NCI-H2227 treated with DMSO at 0.1 percent for 48 hours (cell line): ENCODE measurements around the gene DNMBP.
"Not testable (repeated sequence)": the region's sequence is repeated elsewhere in the genome, so short reads cannot be mapped to it uniquely, and the experiment has no call there.

Experiments used
- DNase-seq: peaks from one replicate; lab custom pipeline; 2025; lab: John Stamatoyannopoulos, UW

Gene DNMBP

DNA sequence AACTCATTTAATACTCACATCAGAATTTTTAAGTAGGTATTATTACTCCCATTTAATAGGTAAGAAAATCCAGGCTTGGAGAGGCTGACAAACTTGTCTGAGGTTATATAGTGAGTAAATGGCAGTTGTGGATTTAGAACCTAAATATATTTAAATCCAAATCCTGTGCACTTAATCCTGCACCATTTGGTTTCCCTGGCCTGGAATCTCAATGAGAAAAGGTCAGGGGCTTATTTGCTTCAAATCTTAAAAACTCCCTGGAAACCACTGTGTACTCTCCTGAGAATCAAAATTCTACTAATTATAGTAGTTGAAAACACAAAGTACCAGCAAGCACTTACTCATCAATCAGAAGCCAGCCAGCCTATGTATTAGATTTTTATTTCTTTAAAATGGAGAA lies 97.7 kb downstream of the DNMBP start:
- DNase-seq = no peak

- DNase-seq = no peak
Measured at GRCh38 chr10:99908512-99908911, 101.2 kb downstream of the DNMBP start.

- DNase-seq = no peak
Measured at GRCh38 chr10:99906470-99906869, 103.3 kb downstream of the DNMBP start.

DNA sequence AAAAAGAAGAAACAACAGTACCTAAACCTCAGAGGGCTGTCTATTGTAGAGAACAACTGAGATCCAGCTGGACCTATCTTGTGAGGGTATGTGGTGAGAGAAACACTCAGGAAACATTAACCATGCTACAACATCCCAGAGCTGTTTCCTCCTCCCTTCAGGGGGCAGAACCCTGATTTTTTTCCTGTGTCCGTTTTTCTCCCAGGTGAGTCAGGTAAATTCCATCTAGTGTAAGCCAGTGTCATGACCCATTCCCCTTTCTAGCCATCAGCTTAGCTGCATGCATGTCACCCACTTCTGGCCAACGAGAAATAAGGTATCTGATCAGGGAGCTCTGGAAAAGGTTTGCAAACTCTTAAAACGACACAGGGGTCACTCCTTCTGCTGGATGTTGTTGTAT lies 103.8 kb downstream of the DNMBP start:
- DNase-seq = no peak

GRCh38 chr10:99895867-99896266 lies 113.9 kb downstream of the DNMBP start:
- DNase-seq = no peak

DNA sequence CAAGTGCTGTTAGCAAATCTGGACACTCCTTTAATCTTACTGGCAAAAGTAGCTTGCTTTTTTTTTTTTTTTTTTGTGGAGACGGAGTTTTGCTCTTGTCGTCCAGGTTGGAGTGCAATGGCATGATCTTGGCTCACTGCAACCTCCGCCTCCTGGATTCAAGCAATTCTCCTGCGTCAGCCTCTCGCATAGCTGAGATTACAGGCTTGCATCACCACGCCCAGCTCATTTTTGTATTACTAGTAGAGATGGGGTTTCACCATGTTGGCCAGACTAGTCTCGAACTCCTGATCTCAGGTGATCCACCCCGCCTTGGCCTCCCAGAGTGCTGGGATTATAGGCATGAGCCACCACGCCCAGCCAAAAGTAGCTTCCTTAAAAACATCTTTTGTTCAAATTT lies 114.7 kb downstream of the DNMBP start:
- DNase-seq = not testable (repeated sequence)

GRCh38 chr10:99894613-99895012 lies 115.1 kb downstream of the DNMBP start:
- DNase-seq = no peak

DNA sequence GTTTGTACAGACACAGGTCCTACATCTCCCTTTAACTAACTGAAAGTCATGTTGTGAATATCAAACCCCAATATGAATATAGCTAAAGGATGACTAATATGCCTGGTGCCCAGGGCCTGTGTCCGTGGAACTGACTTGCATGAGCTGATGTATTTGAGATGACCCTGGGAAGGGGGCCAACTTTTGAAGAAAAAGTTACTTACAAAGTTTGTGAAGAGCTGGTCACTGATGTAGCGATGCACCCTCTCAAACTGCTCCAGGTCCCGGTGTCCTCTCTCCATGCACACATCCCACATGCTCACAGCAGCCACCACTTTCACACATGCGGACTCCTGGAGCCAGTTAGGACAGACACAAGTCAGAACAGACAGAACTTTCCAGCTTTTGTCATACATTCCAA lies 121.1 kb downstream of the DNMBP start:
- no peak for DNase-seq

- no peak for DNase-seq
Measured at GRCh38 chr10:99883523-99883922, 126.2 kb downstream of the DNMBP start.

DNA sequence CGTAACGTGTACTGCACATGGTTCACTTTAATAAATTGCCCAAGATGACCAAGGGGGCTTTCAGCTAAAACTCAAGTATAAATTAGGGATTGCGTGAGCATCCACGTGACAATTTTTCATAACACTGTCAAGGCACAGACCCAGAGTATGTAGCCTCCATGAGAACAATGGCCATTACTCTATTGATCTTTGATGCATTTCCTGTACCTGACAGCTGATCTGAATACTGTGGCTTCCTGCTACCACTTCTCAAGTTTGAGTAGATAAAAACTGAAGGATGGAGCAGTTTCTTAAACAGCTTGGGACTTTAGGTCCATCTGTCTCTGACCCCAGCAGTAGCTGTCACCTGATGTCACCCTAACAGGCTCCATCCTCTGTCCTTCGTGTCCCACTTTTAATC lies 128.4 kb downstream of the DNMBP start:
- no peak for DNase-seq

GRCh38 chr10:99880080-99880835 lies 129.5 kb downstream of the DNMBP start:
- DNase-seq = no peak

GRCh38 chr10:99875473-99875872 lies 134.3 kb downstream of the DNMBP start:
- DNase-seq = no peak

DNA sequence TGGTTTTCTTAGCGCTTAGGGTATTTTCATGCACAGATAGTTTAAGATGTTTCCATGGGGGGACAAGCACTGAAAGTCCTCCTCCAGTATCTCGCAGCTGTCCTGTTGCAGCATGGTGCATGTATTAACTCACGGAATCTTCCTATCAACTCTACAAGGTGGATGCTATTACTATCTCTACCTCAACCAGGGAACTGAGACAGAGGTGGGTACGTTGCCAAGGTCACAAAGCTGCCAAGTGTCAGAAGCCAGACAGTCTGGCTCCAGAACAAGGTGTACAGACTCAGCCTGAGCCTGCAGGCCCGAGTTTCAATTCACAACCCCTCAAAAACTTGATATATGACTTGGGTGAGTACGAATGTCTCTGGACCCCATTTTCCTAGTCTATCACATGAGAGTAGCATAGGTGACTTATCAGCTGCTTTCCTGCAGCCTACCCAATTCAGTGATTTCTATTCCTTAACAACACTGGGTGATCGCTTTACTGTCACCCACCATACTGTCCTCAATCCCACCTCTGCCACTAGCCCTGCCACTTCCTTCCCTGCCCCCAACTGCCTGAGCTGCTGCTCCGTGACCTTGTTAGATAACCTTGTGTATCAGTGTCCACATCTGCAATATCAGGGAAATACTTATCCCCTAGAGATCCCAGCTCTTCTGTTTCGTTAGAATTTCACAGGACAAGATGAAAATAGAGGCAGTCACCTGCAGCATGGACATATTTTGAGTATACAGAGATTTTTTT lies 135.2 kb downstream of the DNMBP start:
- DNase-seq = no peak

DNA sequence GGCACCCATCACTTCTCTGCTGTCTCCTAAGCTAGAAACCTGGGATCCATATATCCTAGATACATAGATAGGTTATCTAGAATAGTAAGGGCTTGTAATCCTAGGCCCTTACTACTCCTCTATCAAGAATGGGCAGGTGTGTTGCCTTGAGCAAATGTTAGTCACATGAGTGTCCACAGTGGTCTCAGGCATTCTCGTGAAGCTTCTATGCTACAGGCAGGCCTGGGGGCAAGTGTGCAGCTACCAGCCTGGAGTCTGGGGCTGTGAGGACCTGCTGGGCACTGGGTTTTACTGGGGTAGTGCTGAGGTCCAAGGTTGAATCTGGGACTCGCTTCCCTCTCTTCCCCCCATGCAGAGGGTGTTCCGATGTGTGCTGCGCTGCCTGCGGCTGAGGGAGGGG lies 135.9 kb downstream of the DNMBP start:
- no peak for DNase-seq

- DNase-seq = no peak
Measured at GRCh38 chr10:99872367-99873162, 137.2 kb downstream of the DNMBP start.

DNA sequence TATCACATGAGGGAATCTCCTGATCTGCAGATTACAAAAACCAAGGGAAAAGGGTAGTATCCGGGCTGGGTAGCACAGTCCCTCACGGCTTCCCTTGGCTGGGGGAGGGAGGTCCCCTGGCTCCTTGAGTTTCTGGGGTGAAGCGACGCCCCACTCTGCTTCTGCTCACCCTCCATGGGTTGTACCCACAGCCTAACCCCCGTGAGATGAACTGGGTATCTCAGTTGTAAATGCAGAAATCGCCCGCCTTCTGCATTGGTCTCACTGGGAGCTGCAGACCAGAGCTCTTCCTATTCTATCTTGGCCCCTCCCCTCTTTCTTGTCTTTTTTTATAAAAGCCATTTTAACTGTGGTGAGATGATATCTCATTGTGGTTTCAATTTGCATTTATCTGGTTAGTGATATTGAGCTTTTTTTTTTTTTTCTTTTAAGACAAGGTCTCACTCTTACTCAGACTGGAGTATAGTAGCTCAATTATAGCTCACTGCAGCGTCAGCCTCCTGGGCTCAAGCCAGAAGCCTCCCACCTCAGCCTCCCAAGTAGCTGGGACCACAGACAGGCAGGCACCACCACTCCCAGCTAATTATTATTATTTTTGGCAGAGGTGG lies 139.5 kb downstream of the DNMBP start:
- no peak for DNase-seq

GRCh38 chr10:99869581-99870122 lies 140.1 kb downstream of the DNMBP start:
- no peak for DNase-seq

DNA sequence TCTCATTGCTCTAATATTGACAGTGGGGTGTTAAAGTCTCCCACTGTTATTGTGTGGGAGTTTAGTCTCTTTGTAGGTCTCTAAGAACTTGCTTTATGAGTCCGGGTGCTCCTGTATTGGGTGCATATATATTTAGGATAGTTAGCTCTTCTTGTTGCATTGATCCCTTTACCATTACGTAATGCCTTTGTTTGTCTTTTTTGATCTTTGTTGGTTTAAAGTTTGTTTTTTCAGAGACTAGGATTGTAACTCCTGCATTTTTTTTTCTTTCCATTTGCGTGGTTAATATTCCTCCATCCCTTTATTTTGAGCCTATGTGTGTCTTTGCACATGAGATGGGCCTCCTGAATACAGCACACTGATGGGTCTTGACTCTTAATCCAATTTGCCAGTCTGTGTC lies 142.5 kb downstream of the DNMBP start:
- DNase-seq = not testable (repeated sequence)

- DNase-seq = not testable (repeated sequence)
Measured at GRCh38 chr10:99863535-99864240, 146.1 kb downstream of the DNMBP start.

DNA sequence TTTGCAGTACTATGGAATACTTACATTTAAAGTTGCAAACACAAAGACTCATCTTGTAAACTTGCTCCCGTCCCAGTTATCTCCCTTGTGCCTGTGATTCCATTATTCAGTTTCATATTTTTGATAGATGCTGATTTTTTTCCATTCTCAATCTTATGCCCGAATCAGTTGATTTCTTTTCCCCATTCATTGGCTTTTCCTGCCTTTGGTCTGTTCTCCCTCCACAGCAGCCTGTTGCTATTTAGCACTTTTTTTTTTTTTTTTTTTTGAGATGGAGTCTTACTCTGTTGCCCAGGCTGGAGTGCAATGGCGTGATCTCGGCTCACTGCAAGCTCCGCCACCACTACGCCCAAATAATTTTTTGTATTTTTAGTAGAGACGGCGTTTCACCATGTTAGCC lies 149.3 kb downstream of the DNMBP start:
- DNase-seq = no peak

- DNase-seq = no peak
Measured at GRCh38 chr10:99859585-99859984, 150.2 kb downstream of the DNMBP start.
